Right atrium auricular region (tissue), 2 donors: ENCODE results near the gene CHD6. TPM values are rescaled to one million over a fixed set of nuclear protein-coding genes. Genes with fewer than 3 reads are reported as not detected.

Experiments used
- DNase-seq: peaks from one replicate; pipeline ENCODE4 v3.0.0-alpha.2; 2019; ENCODE audit warnings: low spot score
- H3K27ac ChIP-seq, 2 donors: fragments of 200-600 bp; sonication (generic); 1 replicate in 1 of 2; 2 replicates in 1 of 2; pipeline ENCODE4 v1.5.1; 2016 to 2019
- H3K27me3 ChIP-seq, 2 donors: fragments of 200-600 bp; sonication (generic); one replicate each; pipeline versions ENCODE4 v1.5.1 to v1.6.0; 2017 to 2019
- H3K36me3 ChIP-seq: fragments of 200-600 bp; sonication (generic); one replicate; pipeline ENCODE4 v1.5.1; 2016
- H3K4me1 ChIP-seq, 2 donors: fragments of 200-600 bp; sonication (generic); one replicate each; pipeline versions ENCODE4 v1.5.1 to v1.6.0; 2017 to 2019
- H3K4me3 ChIP-seq, 2 donors: fragments of 200-600 bp; sonication (generic); 1 replicate in 1 of 2; 2 replicates in 1 of 2; pipeline ENCODE4 v1.5.1; 2017 to 2019; ENCODE audit warnings: mild to moderate bottlenecking in 1 of 2, moderate library complexity in 1 of 2
- H3K9me3 ChIP-seq, 2 donors: fragments of 200-600 bp; sonication (generic); one replicate each; pipeline ENCODE4 v1.5.1; 2019
- total RNA-seq, 2 donors: library from RNA; depleted of rRNA; stranded (reverse); fragments of >200 nt; gene quantifications; one replicate each; pipeline ENCODE4 v1.1.0, GENCODE V29; 2016
- TF ChIP-seq, protein P1 (sequence below), 2 donors: fragments of 200-600 bp; sonication (generic); IDR thresholded peaks; one replicate each; pipeline ENCODE4 v1.5.1; 2019; ENCODE audit warnings: antibody characterized with exemption in 2 of 2

CHD6 gene
- total RNA-seq, 2 donors from 2014 or later, result 22.2 to 27.4 TPM

DNA sequence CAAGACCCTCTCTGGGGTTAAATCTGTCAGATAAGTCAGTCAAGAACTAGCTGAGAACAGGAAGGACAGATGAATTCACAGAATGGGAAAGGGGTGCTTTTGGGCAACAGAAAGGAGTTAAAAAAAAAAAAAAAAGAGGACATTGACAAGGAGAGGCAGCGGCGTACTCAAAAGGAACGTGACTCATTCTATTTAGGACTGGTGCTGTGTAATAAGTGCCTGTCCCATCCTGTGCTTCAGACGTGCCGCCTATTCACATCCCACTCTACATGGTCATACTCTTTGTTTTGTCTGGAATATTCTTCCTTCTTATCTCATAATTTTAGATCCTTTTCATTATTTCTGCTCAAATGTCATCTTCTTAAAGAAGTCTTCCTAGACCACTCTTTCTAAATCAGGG lies 150.5 kb downstream of the CHD6 start:
- Histone ChIP-seq H3K36me3 (peaks cover 28% of the 10 kb centered on the region), H3K27me3 (no peaks in the 10 kb centered on the region), H3K4me3 (no peak overlapping the region), H3K9me3 (peaks cover 6 to 10% of the 10 kb centered on the region in 2 donors), H3K27ac (no peak overlapping the region), H3K4me1 (peaks cover 0 to 25% of the 10 kb centered on the region in 2 donors)
- TF ChIP-seq, protein P1, sequence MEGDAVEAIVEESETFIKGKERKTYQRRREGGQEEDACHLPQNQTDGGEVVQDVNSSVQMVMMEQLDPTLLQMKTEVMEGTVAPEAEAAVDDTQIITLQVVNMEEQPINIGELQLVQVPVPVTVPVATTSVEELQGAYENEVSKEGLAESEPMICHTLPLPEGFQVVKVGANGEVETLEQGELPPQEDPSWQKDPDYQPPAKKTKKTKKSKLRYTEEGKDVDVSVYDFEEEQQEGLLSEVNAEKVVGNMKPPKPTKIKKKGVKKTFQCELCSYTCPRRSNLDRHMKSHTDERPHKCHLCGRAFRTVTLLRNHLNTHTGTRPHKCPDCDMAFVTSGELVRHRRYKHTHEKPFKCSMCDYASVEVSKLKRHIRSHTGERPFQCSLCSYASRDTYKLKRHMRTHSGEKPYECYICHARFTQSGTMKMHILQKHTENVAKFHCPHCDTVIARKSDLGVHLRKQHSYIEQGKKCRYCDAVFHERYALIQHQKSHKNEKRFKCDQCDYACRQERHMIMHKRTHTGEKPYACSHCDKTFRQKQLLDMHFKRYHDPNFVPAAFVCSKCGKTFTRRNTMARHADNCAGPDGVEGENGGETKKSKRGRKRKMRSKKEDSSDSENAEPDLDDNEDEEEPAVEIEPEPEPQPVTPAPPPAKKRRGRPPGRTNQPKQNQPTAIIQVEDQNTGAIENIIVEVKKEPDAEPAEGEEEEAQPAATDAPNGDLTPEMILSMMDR (IDR thresholded peaks at IDR 0.05), result no peak
- DNase-seq, result no peak

DNA sequence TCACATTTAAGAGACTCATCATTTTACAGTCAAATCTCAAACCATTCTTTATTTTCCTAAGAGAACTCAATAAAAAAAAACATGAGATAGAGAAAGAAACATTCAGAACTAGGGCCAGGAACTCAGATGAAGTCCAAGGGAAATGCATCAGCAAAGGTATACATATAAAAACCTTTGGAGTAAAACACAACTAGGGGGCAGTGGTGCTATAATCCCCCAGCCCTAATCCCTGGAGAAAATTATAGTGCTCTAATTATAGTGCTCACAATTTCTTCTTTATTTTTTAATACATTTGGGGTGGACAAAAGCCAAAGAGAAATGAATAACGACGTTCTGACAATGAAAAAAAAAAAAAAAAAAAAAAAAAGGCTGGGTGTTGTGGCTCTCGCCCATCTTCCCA lies 151.0 kb downstream of the CHD6 start:
- Histone ChIP-seq H3K4me1 (peaks cover 0 to 25% of the 10 kb centered on the region in 2 donors), H3K27ac (no peak overlapping the region), H3K4me3 (no peak overlapping the region), H3K27me3 (no peaks in the 10 kb centered on the region), H3K9me3 (peaks cover 6 to 10% of the 10 kb centered on the region in 2 donors), H3K36me3 (peaks cover 24% of the 10 kb centered on the region)
- TF ChIP-seq, protein P1 (IDR thresholded peaks at IDR 0.05), result no peak
- no peak for DNase-seq

DNA sequence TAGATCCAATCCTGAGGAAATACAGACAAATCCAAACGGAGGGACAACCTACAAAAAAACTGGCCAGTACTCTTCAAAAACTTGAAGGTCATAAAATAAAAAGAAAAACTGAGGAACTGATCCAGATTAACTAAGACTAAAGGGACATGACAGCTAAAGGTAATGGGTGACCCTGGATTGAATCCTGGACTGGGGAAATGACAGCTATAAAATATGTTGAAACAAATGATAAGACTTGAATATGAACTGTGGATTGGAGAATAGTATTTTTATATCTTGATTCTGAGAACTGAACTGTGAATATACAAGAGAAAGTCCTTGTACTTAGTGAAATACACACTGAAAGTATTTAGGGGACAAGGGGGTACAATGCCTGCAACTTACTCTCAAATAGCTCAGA lies 154.6 kb downstream of the CHD6 start:
- Histone ChIP-seq H3K4me3 (no peak overlapping the region), H3K36me3 (peaks cover 21% of the 10 kb centered on the region), H3K27me3 (no peaks in the 10 kb centered on the region), H3K9me3 (peaks cover 6 to 10% of the 10 kb centered on the region in 2 donors), H3K4me1 (peaks cover 0 to under 1% of the 10 kb centered on the region in 2 donors), H3K27ac (no peak overlapping the region)
- DNase-seq, result no peak
- TF ChIP-seq, protein P1 (IDR thresholded peaks at IDR 0.05), result no peak

DNA sequence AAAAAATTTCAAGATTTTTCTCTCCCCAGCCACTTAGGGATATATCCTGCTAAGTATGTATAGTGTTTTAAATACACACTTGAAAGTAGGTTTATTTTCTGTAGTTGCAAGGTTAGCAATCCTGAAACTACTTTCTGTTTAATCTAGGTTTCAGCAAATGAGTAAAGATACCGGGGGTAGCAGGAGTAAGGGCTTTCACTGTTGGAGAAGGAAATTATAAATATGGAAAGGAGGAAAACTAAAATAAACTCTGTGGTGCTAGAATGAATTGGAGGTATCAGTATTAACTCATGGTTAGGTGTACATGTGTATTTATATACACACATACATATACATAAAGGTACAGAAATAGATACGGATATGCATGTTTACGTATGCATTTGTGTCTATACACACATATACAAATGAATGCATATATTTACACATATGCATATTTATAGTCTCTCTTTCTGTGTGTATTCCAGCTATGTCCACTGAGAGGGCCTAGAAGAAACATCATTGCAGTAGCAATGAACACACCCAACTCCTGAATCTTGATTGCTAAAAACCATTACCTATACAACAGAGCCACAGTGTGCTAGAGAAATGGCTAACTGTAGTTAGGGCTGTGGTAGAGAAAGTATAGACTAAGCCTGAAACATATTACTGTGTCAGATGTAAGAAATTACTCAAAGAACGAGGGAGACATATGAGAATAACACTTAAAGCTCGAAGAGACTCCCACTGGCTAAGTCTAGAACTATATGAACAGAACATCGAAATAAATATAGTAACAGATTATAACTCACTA lies 155.6 kb downstream of the CHD6 start:
- no peaks in the 10 kb centered on the region for H3K4me1 ChIP-seq
- H3K27ac ChIP-seq, result no peak overlapping the region
- H3K9me3 ChIP-seq, result peaks cover 6 to 10% of the 10 kb centered on the region in 2 donors
- H3K27me3 ChIP-seq, result no peaks in the 10 kb centered on the region
- peaks cover 21% of the 10 kb centered on the region for H3K36me3 ChIP-seq
- no peak overlapping the region for H3K4me3 ChIP-seq
- no peak for DNase-seq
- TF ChIP-seq, protein P1 (IDR thresholded peaks at IDR 0.05), result no peak

DNA sequence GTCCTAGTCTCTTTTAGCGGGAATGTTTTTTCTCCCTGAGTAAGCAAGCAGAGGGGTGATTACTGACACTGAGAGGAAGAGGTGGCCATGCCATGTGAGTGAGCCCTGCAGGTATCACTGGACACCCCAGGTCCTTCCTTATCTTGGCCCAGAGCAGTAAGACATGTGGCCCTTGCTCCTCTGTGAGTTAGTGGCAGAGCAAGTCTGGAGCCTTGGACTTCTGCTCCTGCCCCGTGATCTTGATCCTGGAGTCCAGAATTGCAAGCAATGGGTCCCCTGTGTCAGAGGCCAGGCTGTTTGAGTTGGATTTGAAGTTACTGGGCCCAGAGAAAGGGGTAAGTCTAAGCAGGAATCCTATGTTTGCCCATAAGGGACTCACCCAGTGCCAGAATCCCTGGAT lies 159.4 kb downstream of the CHD6 start:
- H3K9me3 ChIP-seq, result no peaks in the 10 kb centered on the region
- no peak overlapping the region for H3K27ac ChIP-seq
- TF ChIP-seq, protein P1 (IDR thresholded peaks at IDR 0.05), result no peak
- no peak overlapping the region for H3K4me3 ChIP-seq
- peaks cover 24% of the 10 kb centered on the region for H3K36me3 ChIP-seq
- no peaks in the 10 kb centered on the region for H3K27me3 ChIP-seq
- DNase-seq, result no peak
- no peaks in the 10 kb centered on the region for H3K4me1 ChIP-seq
